ENCODE results near the gene PDXK.

Gene PDXK

GRCh38 chr21:43800124-43800523 is 81.2 kb downstream of the PDXK start:
- Histone ChIP-seq H3K4me1 (ENCODE audit: control insufficient read depth in 1 of 2, insufficient read depth in 2 of 2, low read length in 2 of 2) (no peaks in the 10 kb centered on the region), H4K8ac (ENCODE audit: low read depth, low read length) (no peak overlapping the region), H3K9me3 (ENCODE audit: insufficient read depth, low read depth, low read length) (peaks cover 2% of the 10 kb centered on the region), H3K79me2 (ENCODE audit: control insufficient read depth, insufficient read depth, low read length, poor library complexity) (no peaks in the 10 kb centered on the region), H3K4ac (ENCODE audit: low read depth, low read length) (no peak overlapping the region), H2BK120ac (ENCODE audit: insufficient read depth, low read length, poor library complexity) (no peak overlapping the region), H2AK5ac (ENCODE audit: low read length) (no peak overlapping the region), H3K14ac (ENCODE audit: low read length) (no peak overlapping the region), H3K79me1 (ENCODE audit: low read length) (no peaks in the 10 kb centered on the region), H4K12ac (ENCODE audit: low read depth, low read length) (no peak overlapping the region), H4K91ac (ENCODE audit: low read depth, low read length) (no peak overlapping the region), H3K27me3 (ENCODE audit: insufficient read depth, low read length) (no peaks in the 10 kb centered on the region), H3K23ac (ENCODE audit: low read length) (no peak overlapping the region), H3K4me2 (ENCODE audit: low read length) (no peak overlapping the region), H3K4me3 (ENCODE audit: low read depth, low read length) (peak overlapping the region; percentile 25), H3K36me3 (ENCODE audit: control insufficient read depth in 1 of 2, insufficient read depth in 2 of 2, low read length in 2 of 2) (peaks cover 87 to 91% of the 10 kb centered on the region in 2 experiments), H2BK12ac (ENCODE audit: low read length) (no peak overlapping the region), H2BK5ac (ENCODE audit: low read depth, low read length, poor library complexity) (no peak overlapping the region), H3K9ac (ENCODE audit: low read length) (no peak overlapping the region), H2AFZ (ENCODE audit: insufficient read depth, low read length, poor library complexity) (no peak overlapping the region), H3K27ac (ENCODE audit: low read depth, low read length) (no peak overlapping the region), H3K18ac (ENCODE audit: low read length) (no peak overlapping the region)
- WGBS (ENCODE audit: extremely low coverage, insufficient coverage, insufficient read length) = no CpG with 5 or more reads among the region's 17 CpGs
- DNase-seq = no peak

DNA sequence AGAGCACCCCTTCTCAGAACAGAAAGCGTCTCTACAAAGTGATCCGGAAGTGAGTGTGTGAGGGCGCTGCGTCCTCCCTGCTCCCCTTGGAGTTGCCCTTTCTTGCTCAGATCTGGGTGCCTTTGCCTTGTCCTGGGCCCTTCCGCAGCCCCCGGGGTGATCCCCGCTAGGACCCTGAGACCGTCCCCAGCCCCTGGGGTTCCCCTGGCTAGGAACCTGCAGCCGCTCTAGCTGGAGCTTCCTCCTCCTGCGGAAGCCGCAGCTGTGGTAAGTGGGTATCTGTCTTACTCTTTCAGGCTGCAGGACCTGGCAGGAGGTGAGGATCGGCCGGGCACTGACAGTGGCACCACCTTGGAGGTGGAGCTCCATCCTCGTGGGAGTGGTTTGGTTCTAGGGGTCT is 81.6 kb downstream of the PDXK start:
- Histone ChIP-seq H3K27ac (ENCODE audit: low read depth, low read length) (no peak overlapping the region), H4K8ac (ENCODE audit: low read depth, low read length) (no peak overlapping the region), H4K12ac (ENCODE audit: low read depth, low read length) (no peak overlapping the region), H3K27me3 (ENCODE audit: insufficient read depth, low read length) (no peaks in the 10 kb centered on the region), H2BK5ac (ENCODE audit: low read depth, low read length, poor library complexity) (no peak overlapping the region), H3K23ac (ENCODE audit: low read length) (no peak overlapping the region), H2BK120ac (ENCODE audit: insufficient read depth, low read length, poor library complexity) (no peak overlapping the region), H3K4me3 (ENCODE audit: low read depth, low read length) (no peak overlapping the region), H2AFZ (ENCODE audit: insufficient read depth, low read length, poor library complexity) (no peak overlapping the region), H3K4me1 (ENCODE audit: control insufficient read depth in 1 of 2, insufficient read depth in 2 of 2, low read length in 2 of 2) (no peaks in the 10 kb centered on the region), H3K4ac (ENCODE audit: low read depth, low read length) (no peak overlapping the region), H3K14ac (ENCODE audit: low read length) (no peak overlapping the region), H3K79me1 (ENCODE audit: low read length) (no peaks in the 10 kb centered on the region), H3K4me2 (ENCODE audit: low read length) (no peak overlapping the region), H4K91ac (ENCODE audit: low read depth, low read length) (no peak overlapping the region), H3K36me3 (ENCODE audit: control insufficient read depth in 1 of 2, insufficient read depth in 2 of 2, low read length in 2 of 2) (peaks cover 85 to 87% of the 10 kb centered on the region in 2 experiments), H3K9ac (ENCODE audit: low read length) (no peak overlapping the region), H3K18ac (ENCODE audit: low read length) (no peak overlapping the region), H3K9me3 (ENCODE audit: insufficient read depth, low read depth, low read length) (peaks cover 2% of the 10 kb centered on the region), H2AK5ac (ENCODE audit: low read length) (no peak overlapping the region), H3K79me2 (ENCODE audit: control insufficient read depth, insufficient read depth, low read length, poor library complexity) (no peaks in the 10 kb centered on the region), H2BK12ac (ENCODE audit: low read length) (no peak overlapping the region)
- no CpG with 5 or more reads among the region's 14 CpGs for WGBS (ENCODE audit: extremely low coverage, insufficient coverage, insufficient read length)
- no peak for DNase-seq

- H2BK5ac ChIP-seq (ENCODE audit: low read depth, low read length, poor library complexity) = no peak overlapping the region
- H3K14ac ChIP-seq (ENCODE audit: low read length) = no peak overlapping the region
- no peak overlapping the region for H4K8ac ChIP-seq (ENCODE audit: low read depth, low read length)
- no peaks in the 10 kb centered on the region for H3K79me2 ChIP-seq (ENCODE audit: control insufficient read depth, insufficient read depth, low read length, poor library complexity)
- H3K4me1 ChIP-seq (ENCODE audit: control insufficient read depth in 1 of 2, insufficient read depth in 2 of 2, low read length in 2 of 2) = no peaks in the 10 kb centered on the region
- H3K27me3 ChIP-seq (ENCODE audit: insufficient read depth, low read length) = no peaks in the 10 kb centered on the region
- peaks cover 88 to 89% of the 10 kb centered on the region in 2 experiments for H3K36me3 ChIP-seq (ENCODE audit: control insufficient read depth in 1 of 2, insufficient read depth in 2 of 2, low read length in 2 of 2)
- no peak overlapping the region for H2BK12ac ChIP-seq (ENCODE audit: low read length)
- no peaks in the 10 kb centered on the region for H3K79me1 ChIP-seq (ENCODE audit: low read length)
- no peak overlapping the region for H3K27ac ChIP-seq (ENCODE audit: low read depth, low read length)
- WGBS (ENCODE audit: extremely low coverage, insufficient coverage, insufficient read length) = no CpG with 5 or more reads among the region's 42 CpGs
- H3K23ac ChIP-seq (ENCODE audit: low read length) = no peak overlapping the region
- peaks cover 2% of the 10 kb centered on the region for H3K9me3 ChIP-seq (ENCODE audit: insufficient read depth, low read depth, low read length)
- H3K4me3 ChIP-seq (ENCODE audit: low read depth, low read length) = no peak overlapping the region
- no peak overlapping the region for H3K9ac ChIP-seq (ENCODE audit: low read length)
- H4K12ac ChIP-seq (ENCODE audit: low read depth, low read length) = no peak overlapping the region
- H2AFZ ChIP-seq (ENCODE audit: insufficient read depth, low read length, poor library complexity) = no peak overlapping the region
- H3K4me2 ChIP-seq (ENCODE audit: low read length) = no peak overlapping the region
- H3K4ac ChIP-seq (ENCODE audit: low read depth, low read length) = no peak overlapping the region
- H2BK120ac ChIP-seq (ENCODE audit: insufficient read depth, low read length, poor library complexity) = no peak overlapping the region
- H2AK5ac ChIP-seq (ENCODE audit: low read length) = no peak overlapping the region
- no peak overlapping the region for H3K18ac ChIP-seq (ENCODE audit: low read length)
- no peak for DNase-seq
- no peak overlapping the region for H4K91ac ChIP-seq (ENCODE audit: low read depth, low read length)
Measured at GRCh38 chr21:43801006-43801783, 82.3 kb downstream of the PDXK start.

DNA sequence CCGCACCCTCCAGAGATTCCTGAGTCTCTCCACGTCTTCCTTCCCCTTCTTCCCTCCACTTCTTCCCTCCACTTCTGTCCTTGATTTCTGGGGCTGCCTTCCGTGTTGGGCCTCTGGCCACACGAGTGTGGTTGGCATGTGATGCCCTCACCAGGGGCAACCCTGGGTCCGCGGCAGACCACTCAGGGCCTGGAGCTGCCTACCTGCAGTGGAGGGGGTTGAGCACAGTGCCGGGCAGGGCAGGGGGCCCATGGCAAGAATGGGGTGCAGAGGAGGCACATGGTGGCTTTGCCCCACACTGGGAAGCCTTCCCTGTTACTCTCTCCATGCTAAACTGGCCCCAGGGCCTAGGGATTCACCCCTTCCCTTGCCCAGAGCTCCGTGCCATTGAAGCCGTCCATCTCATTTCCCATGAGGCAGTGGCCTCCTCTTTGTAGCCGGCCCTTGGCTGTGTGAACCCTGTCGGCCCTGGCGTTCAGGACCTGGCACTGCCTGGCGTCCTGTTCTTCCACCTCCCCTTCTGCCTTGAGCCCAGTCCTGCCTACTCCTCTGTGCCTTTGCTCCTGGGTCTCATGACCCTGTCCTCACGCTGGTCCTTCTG is 83.9 kb downstream of the PDXK start:
- Histone ChIP-seq H3K9ac (ENCODE audit: low read length) (no peak overlapping the region), H3K36me3 (ENCODE audit: control insufficient read depth in 1 of 2, insufficient read depth in 2 of 2, low read length in 2 of 2) (peaks cover 73 to 78% of the 10 kb centered on the region in 2 experiments), H3K4me2 (ENCODE audit: low read length) (no peak overlapping the region), H3K14ac (ENCODE audit: low read length) (no peak overlapping the region), H2AFZ (ENCODE audit: insufficient read depth, low read length, poor library complexity) (no peak overlapping the region), H3K79me1 (ENCODE audit: low read length) (no peaks in the 10 kb centered on the region), H3K9me3 (ENCODE audit: insufficient read depth, low read depth, low read length) (peaks cover 2% of the 10 kb centered on the region), H3K18ac (ENCODE audit: low read length) (no peak overlapping the region), H3K4me1 (ENCODE audit: control insufficient read depth in 1 of 2, insufficient read depth in 2 of 2, low read length in 2 of 2) (no peaks in the 10 kb centered on the region), H3K79me2 (ENCODE audit: control insufficient read depth, insufficient read depth, low read length, poor library complexity) (no peaks in the 10 kb centered on the region), H2BK5ac (ENCODE audit: low read depth, low read length, poor library complexity) (no peak overlapping the region), H3K4ac (ENCODE audit: low read depth, low read length) (no peak overlapping the region), H3K27me3 (ENCODE audit: insufficient read depth, low read length) (no peaks in the 10 kb centered on the region), H2BK120ac (ENCODE audit: insufficient read depth, low read length, poor library complexity) (no peak overlapping the region), H4K8ac (ENCODE audit: low read depth, low read length) (no peak overlapping the region), H2AK5ac (ENCODE audit: low read length) (no peak overlapping the region), H3K27ac (ENCODE audit: low read depth, low read length) (no peak overlapping the region), H2BK12ac (ENCODE audit: low read length) (no peak overlapping the region), H3K23ac (ENCODE audit: low read length) (no peak overlapping the region), H4K12ac (ENCODE audit: low read depth, low read length) (no peak overlapping the region), H3K4me3 (ENCODE audit: low read depth, low read length) (peak overlapping the region; percentile 1), H4K91ac (ENCODE audit: low read depth, low read length) (no peak overlapping the region)
- WGBS (ENCODE audit: extremely low coverage, insufficient coverage, insufficient read length) = no CpG with 5 or more reads among the region's 14 CpGs
- no peak for DNase-seq
